ACC112 (cell line): ENCODE results near the gene UBASH3A.

Source experiments
- H2AFZ ChIP-seq: fragments of 200-600 bp; sonication (generic); one replicate; pipeline ENCODE4 v1.6.0; 2017; ENCODE audit warnings: antibody characterized with exemption, low read length; ENCODE audit not compliant: unreplicated experiment
- H3K27ac ChIP-seq: fragments of 200-600 bp; sonication (generic); 2 replicates; pipeline ENCODE4 v1.5.1; 2014; ENCODE audit warnings: low read depth, mild to moderate bottlenecking, antibody characterized with exemption, low read length, moderate library complexity
- H3K27me3 ChIP-seq: fragments of 200-600 bp; sonication (generic); 2 replicates; pipeline ENCODE4 v1.6.1; 2014; ENCODE audit warnings: mild to moderate bottlenecking, antibody characterized with exemption, low read length, moderate library complexity, mixed read lengths; ENCODE audit not compliant: insufficient read depth
- H3K36me3 ChIP-seq: fragments of 200-600 bp; sonication (generic); 2 replicates; pipeline ENCODE4 v1.6.1; 2016; ENCODE audit warnings: mild to moderate bottlenecking, antibody characterized with exemption, low read length, moderate library complexity, mixed read lengths; ENCODE audit not compliant: insufficient read depth
- H3K4me1 ChIP-seq: fragments of 200-600 bp; sonication (generic); one replicate; pipeline ENCODE4 v1.6.1; 2016; ENCODE audit warnings: low read length, mixed read lengths; ENCODE audit not compliant: insufficient read depth, unreplicated experiment, control insufficient read depth
- H3K4me3 ChIP-seq: fragments of 200-600 bp; sonication (generic); 2 replicates; pipeline ENCODE4 v1.5.1; 2014; ENCODE audit warnings: mild to moderate bottlenecking, low read depth, low read length
- H3K79me2 ChIP-seq: fragments of 200-600 bp; sonication (generic); one replicate; pipeline ENCODE4 v1.6.0; 2016; ENCODE audit warnings: low read length; ENCODE audit not compliant: control insufficient read depth, unreplicated experiment, insufficient read depth

UBASH3A gene

DNA sequence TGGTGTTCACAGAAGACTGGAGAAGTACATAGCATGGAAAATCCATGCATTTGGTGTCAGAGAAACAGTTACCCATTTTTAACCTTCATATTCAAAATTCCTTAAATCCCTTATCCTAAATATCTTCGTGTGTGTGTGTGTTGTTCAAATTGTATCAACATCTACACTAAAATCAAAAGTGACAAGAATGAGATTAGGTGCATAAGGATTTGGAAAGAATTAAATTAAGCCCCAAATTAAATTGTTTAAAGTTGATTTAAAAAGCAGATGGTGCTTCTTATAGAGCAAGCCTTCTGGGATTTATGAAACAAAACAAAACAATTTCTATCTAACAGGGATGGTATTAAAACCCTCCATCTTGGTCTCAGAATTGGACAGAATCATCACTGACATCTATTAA lies 87.6 kb downstream of the UBASH3A start:
- H3K79me2 ChIP-seq = no peaks in the 10 kb centered on the region
- H3K4me1 ChIP-seq = no peaks in the 10 kb centered on the region
- H3K4me3 ChIP-seq = no peak overlapping the region
- peaks cover 67% of the 10 kb centered on the region for H3K27me3 ChIP-seq
- no peak overlapping the region for H3K27ac ChIP-seq
- H2AFZ ChIP-seq = no peak overlapping the region
- H3K36me3 ChIP-seq = no peaks in the 10 kb centered on the region

- Histone ChIP-seq H3K36me3 (no peaks in the 10 kb centered on the region), H3K4me1 (peaks cover 6% of the 10 kb centered on the region), H3K4me3 (no peak overlapping the region), H2AFZ (no peak overlapping the region), H3K27ac (no peak overlapping the region), H3K27me3 (peaks cover 58% of the 10 kb centered on the region), H3K79me2 (no peaks in the 10 kb centered on the region)
These were observed 88.5 kb downstream of the UBASH3A start for GRCh38 chr21:42492201-42492600.

GRCh38 chr21:42493109-42494060 lies 89.7 kb downstream of the UBASH3A start:
- no peak overlapping the region for H2AFZ ChIP-seq
- H3K4me1 ChIP-seq = peaks cover 6% of the 10 kb centered on the region
- H3K4me3 ChIP-seq = no peak overlapping the region
- no peaks in the 10 kb centered on the region for H3K36me3 ChIP-seq
- H3K27me3 ChIP-seq = peaks cover 46% of the 10 kb centered on the region
- H3K79me2 ChIP-seq = no peaks in the 10 kb centered on the region
- no peak overlapping the region for H3K27ac ChIP-seq

DNA sequence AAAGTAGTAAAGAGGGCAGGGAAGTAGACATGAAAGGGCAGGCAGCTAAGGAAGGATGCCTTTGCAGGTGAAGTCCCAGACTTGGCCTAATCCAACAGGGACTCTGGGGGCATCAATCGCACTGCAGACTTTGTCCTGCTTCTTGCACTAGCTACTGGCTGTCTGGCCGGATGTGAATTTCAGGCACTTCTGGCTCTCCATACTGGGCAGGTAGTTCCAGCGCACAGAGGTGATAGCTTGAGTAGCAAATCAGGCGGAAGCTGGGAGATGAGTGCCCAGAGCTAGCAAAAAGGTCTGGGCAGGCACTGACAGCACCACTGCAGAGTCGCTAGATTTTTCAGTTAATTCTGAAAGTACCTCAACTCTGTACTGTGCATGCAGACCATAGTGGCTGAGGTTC lies 91.3 kb downstream of the UBASH3A start:
- Histone ChIP-seq H3K79me2 (no peaks in the 10 kb centered on the region), H3K27ac (no peak overlapping the region), H2AFZ (no peak overlapping the region)

DNA sequence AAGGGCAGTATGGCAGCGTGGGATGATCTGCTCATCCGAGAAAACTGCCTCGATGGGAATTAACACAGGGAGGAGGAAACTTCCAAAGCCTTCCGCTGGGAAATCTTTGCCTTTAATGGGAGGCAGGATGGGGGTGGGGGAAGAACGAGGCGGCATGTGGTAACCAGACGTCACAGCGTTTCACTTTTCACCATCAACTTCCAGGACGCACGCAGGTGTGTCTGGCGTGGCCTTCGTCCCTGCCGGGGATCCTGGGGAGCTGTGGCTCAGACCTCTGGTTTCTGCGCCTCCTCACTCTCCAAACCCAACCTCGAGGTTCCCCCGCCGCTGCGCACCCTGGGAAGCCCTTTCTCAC lies 92.0 kb downstream of the UBASH3A start:
- no peaks in the 10 kb centered on the region for H3K36me3 ChIP-seq
- H3K79me2 ChIP-seq = no peaks in the 10 kb centered on the region
- H3K27ac ChIP-seq = no peak overlapping the region
- H3K4me3 ChIP-seq = peak overlapping the region; percentile 94
- peaks cover 6% of the 10 kb centered on the region for H3K4me1 ChIP-seq
- H2AFZ ChIP-seq = peak overlapping the region; percentile 66
- H3K27me3 ChIP-seq = peaks cover 22% of the 10 kb centered on the region

More for the DNA sequence above, 91.3 kb downstream of the UBASH3A start:
- Histone ChIP-seq H3K27me3 (peaks cover 30% of the 10 kb centered on the region), H3K4me1 (peaks cover 6% of the 10 kb centered on the region), H3K36me3 (no peaks in the 10 kb centered on the region), H3K4me3 (no peak overlapping the region)

DNA sequence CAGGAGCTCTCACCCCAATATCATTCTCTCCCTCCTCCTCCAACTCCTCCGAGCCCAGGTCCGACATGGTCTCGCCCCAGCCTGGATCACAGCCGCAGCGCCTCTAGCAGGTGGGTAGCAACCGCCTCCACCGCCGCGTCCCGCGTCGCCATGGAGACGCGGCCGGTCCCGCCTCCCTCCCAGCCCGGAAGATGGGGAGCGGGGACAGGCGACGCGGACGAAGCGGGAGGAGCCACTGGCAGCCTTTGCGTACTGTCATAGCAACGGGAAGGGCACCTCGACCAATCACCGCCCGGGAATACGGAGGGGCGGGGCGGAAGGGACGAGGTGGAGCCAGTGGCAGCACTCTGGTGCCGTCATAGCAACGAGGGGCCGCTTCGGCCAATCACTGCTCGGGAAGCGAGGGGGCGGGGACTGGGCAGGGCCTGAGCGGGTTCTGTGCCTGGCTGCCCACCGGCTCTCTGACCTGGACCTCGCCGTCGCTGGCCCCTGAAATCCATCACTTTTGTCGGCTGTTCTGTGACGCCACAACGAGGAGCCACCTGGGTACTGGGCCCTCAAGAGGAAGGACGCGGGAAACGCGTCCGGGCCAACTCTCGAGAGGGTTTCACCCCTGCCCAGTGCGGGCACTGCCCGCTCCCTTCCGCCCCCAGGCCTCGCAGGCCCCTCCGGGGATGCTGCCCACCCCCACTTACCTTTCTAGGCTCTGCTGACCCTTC lies 92.6 kb downstream of the UBASH3A start, which contains the start of gene RSPH1:
RSPH1 (minus strand) TSS at position 105 of the 719 bp plus-strand sequence; CDS start at position 67, 38 bp downstream.
- peak within 1 kb of the TSS; percentile 20; the same call in 1 of the 2 replicates for H3K27ac ChIP-seq
- H3K4me3 ChIP-seq = peak within 1 kb of the TSS; percentile 94
- H2AFZ ChIP-seq = peak within 1 kb of the TSS; percentile 95
- no peaks in the 10 kb centered on the region for H3K79me2 ChIP-seq
- no peaks in the 10 kb centered on the region for H3K36me3 ChIP-seq
- peaks cover 6% of the 10 kb centered on the region for H3K4me1 ChIP-seq
- H3K27me3 ChIP-seq = peaks cover 17% of the 10 kb centered on the region

- Histone ChIP-seq H3K4me1 (peaks cover 6% of the 10 kb centered on the region), H3K79me2 (no peaks in the 10 kb centered on the region), H2AFZ (peak overlapping the region; percentile 95), H3K36me3 (no peaks in the 10 kb centered on the region), H3K4me3 (peak overlapping the region; percentile 94), H3K27ac (peak overlapping the region; percentile 20; the same call in 1 of the 2 replicates), H3K27me3 (peaks cover 12% of the 10 kb centered on the region)
These were observed 93.1 kb downstream of the UBASH3A start for GRCh38 chr21:42496839-42497202.
